ENCODE data around the gene COMMD1.

Gene COMMD1

GRCh38 chr2:62163106-62163831, 257.8 kb downstream of the COMMD1 start:
- no peak overlapping the region for H3K4me3 ChIP-seq (ENCODE audit: low read depth, low read length)
- in situ Hi-C loops (cut with HindIII; ENCODE audit: low pct_ligation_motif_present, low sequenced_read_pairs): no loop called here
- TF ChIP-seq, protein P1, sequence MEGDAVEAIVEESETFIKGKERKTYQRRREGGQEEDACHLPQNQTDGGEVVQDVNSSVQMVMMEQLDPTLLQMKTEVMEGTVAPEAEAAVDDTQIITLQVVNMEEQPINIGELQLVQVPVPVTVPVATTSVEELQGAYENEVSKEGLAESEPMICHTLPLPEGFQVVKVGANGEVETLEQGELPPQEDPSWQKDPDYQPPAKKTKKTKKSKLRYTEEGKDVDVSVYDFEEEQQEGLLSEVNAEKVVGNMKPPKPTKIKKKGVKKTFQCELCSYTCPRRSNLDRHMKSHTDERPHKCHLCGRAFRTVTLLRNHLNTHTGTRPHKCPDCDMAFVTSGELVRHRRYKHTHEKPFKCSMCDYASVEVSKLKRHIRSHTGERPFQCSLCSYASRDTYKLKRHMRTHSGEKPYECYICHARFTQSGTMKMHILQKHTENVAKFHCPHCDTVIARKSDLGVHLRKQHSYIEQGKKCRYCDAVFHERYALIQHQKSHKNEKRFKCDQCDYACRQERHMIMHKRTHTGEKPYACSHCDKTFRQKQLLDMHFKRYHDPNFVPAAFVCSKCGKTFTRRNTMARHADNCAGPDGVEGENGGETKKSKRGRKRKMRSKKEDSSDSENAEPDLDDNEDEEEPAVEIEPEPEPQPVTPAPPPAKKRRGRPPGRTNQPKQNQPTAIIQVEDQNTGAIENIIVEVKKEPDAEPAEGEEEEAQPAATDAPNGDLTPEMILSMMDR (IDR thresholded peaks at IDR 0.05; ENCODE audit: low read depth, low read length, missing control alignments): no peak

GRCh38 chr2:62163834-62164233, 258.4 kb downstream of the COMMD1 start:
- no peak for DNase-seq
- in situ Hi-C loops (cut with HindIII; ENCODE audit: low pct_ligation_motif_present, low sequenced_read_pairs): no loop called here
- Histone ChIP-seq H3K4me3 (ENCODE audit: low read depth, low read length) (no peak overlapping the region), H3K27ac (no peak overlapping the region), H3K36me3 (replicated peaks) (no peaks in the 10 kb centered on the region), H3K27me3 (replicated peaks) (no peaks in the 10 kb centered on the region)
- TF ChIP-seq, protein P1 (IDR thresholded peaks at IDR 0.05; ENCODE audit: low read depth, low read length, missing control alignments): no peak

More at GRCh38 chr2:62163106-62163831, 257.8 kb downstream of the COMMD1 start:
- no peaks in the 10 kb centered on the region for H3K36me3 ChIP-seq (replicated peaks)
- no peak overlapping the region for H3K27ac ChIP-seq
- no peak for DNase-seq
- H3K27me3 ChIP-seq (replicated peaks): no peaks in the 10 kb centered on the region

- no peak for DNase-seq
- H3K36me3 ChIP-seq (replicated peaks): no peaks in the 10 kb centered on the region
- H3K27ac ChIP-seq: no peak overlapping the region
- no peak overlapping the region for H3K4me3 ChIP-seq (ENCODE audit: low read depth, low read length)
- in situ Hi-C loops (cut with HindIII; ENCODE audit: low pct_ligation_motif_present, low sequenced_read_pairs): no loop called here
- H3K27me3 ChIP-seq (replicated peaks): no peaks in the 10 kb centered on the region
- TF ChIP-seq, protein P1 (IDR thresholded peaks at IDR 0.05; ENCODE audit: low read depth, low read length, missing control alignments): no peak
Observed at GRCh38 chr2:62175728-62176127, 270.3 kb downstream of the COMMD1 start.

GRCh38 chr2:62176801-62177200, 271.3 kb downstream of the COMMD1 start:
- Histone ChIP-seq H3K4me3 (ENCODE audit: low read depth, low read length) (no peak overlapping the region), H3K27me3 (replicated peaks) (no peaks in the 10 kb centered on the region), H3K27ac (no peak overlapping the region), H3K36me3 (replicated peaks) (no peaks in the 10 kb centered on the region)
- in situ Hi-C loops (cut with HindIII; ENCODE audit: low pct_ligation_motif_present, low sequenced_read_pairs): no loop called here
- TF ChIP-seq, protein P1 (IDR thresholded peaks at IDR 0.05; ENCODE audit: low read depth, low read length, missing control alignments): no peak
- no peak for DNase-seq

- TF ChIP-seq, protein P1 (IDR thresholded peaks at IDR 0.05; ENCODE audit: low read depth, low read length, missing control alignments): no peak
- H3K27ac ChIP-seq: no peak overlapping the region
- no peaks in the 10 kb centered on the region for H3K36me3 ChIP-seq (replicated peaks)
- in situ Hi-C loops (cut with HindIII; ENCODE audit: low pct_ligation_motif_present, low sequenced_read_pairs): no loop called here
- H3K27me3 ChIP-seq (replicated peaks): no peaks in the 10 kb centered on the region
- no peak for DNase-seq
- no peak overlapping the region for H3K4me3 ChIP-seq (ENCODE audit: low read depth, low read length)
Observed at GRCh38 chr2:62177392-62178049, 272.0 kb downstream of the COMMD1 start.

Measured in brain microvascular endothelial cell (primary cell).